SK-N-SH treated with all-trans-retinoic acid at 6 μM for 48 hours (cell line): ENCODE data around the gene EFEMP1.

Experiments used
- ARNTL ChIP-seq: fragments of 450-650 bp; formaldehyde crosslinking; IDR thresholded peaks from 2 replicates; pipeline ENCODE4 v1.5.0; 2020; ENCODE audit warnings: low read depth, mild to moderate bottlenecking, moderate library complexity, borderline replicate concordance
- BACH2 ChIP-seq: fragments of 250-450 bp; sonication (Bioruptor Pico); IDR thresholded peaks from 2 replicates; pipeline ENCODE4 v1.9.0; 2021; ENCODE audit warnings: mild to moderate bottlenecking, borderline replicate concordance
- CREB5 ChIP-seq: fragments of 250-450 bp; sonication (Bioruptor Pico); IDR thresholded peaks from 2 replicates; pipeline ENCODE4 v1.5.1; 2020; ENCODE audit warnings: low read depth, mild to moderate bottlenecking, moderate library complexity
- ISL1 ChIP-seq: fragments of 250-450 bp; sonication (Bioruptor Pico); IDR thresholded peaks from 2 replicates; pipeline ENCODE4 v2.1.2; 2022; ENCODE audit warnings: mild to moderate bottlenecking, moderate library complexity
- PATZ1 ChIP-seq: fragments of 250-450 bp; sonication (Bioruptor Pico); IDR thresholded peaks from 2 replicates; pipeline ENCODE4 v1.8.0; 2020; ENCODE audit warnings: mild to moderate bottlenecking, moderate library complexity, borderline replicate concordance
- POU6F1 ChIP-seq: fragments of 250-450 bp; sonication (Bioruptor Pico); IDR thresholded peaks from 2 replicates; pipeline ENCODE4 v1.8.0; 2021; ENCODE audit warnings: low read depth, mild to moderate bottlenecking, moderate library complexity, borderline replicate concordance
- RARB ChIP-seq: fragments of 250-450 bp; sonication (Bioruptor Pico); IDR thresholded peaks from 2 replicates; pipeline ENCODE4 v1.8.0; 2021; ENCODE audit warnings: mild to moderate bottlenecking, moderate library complexity
- SNAI2 ChIP-seq: fragments of 250-450 bp; sonication (Bioruptor Pico); IDR thresholded peaks from 2 replicates; pipeline ENCODE4 v1.5.0; 2020; ENCODE audit warnings: mild to moderate bottlenecking, moderate library complexity
- TCF4 ChIP-seq: fragments of 250-450 bp; sonication (Bioruptor Pico); IDR thresholded peaks from 2 replicates; pipeline ENCODE4 v1.8.0; 2021; ENCODE audit warnings: mild to moderate bottlenecking, moderate library complexity, borderline replicate concordance
- ZC3H10 ChIP-seq: fragments of 250-450 bp; sonication (Bioruptor Pico); IDR thresholded peaks from 2 replicates; pipeline ENCODE4 v1.5.1; 2021; ENCODE audit warnings: mild to moderate bottlenecking, moderate library complexity
- ZFP3 ChIP-seq: fragments of 250-450 bp; sonication (Bioruptor Pico); IDR thresholded peaks from 2 replicates; pipeline ENCODE4 v1.5.0; 2020; ENCODE audit warnings: mild to moderate bottlenecking, moderate library complexity
- ZFP30 ChIP-seq: fragments of 450-650 bp; formaldehyde crosslinking; IDR thresholded peaks from 2 replicates; pipeline ENCODE4 v1.5.0; 2022; ENCODE audit warnings: mild to moderate bottlenecking, moderate library complexity
- ZNF8 ChIP-seq: fragments of 450-650 bp; formaldehyde crosslinking; IDR thresholded peaks from 2 replicates; pipeline ENCODE4 v1.5.0; 2020; ENCODE audit warnings: mild to moderate bottlenecking, moderate library complexity
- TF ChIP-seq, protein P1 (sequence below): fragments of 250-450 bp; sonication (Bioruptor Pico); IDR thresholded peaks from 2 replicates; pipeline ENCODE4 v1.5.1; 2021; ENCODE audit warnings: mild to moderate bottlenecking, moderate library complexity

DNA sequence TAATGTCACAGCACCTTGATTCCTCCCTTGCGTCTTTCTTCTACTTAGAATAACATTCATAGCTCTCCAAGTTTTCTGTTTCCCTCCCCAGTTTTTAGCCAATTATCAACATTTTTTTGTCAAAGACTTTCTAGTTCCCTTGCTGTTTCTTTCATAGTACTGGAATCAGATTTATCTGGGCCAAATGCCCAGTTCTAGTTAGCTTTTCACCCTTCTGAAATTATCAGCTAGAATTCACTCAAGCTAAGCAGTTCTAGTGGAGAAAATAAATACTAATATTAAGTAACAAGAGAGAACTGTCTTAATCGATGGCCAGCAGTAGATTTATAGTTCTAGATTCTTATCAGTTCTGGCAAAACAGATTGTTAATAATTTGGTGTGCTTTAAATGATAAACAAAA is 36.2 kb downstream of the EFEMP1 start:
- TF ChIP-seq ZC3H10 (CRISPR knock-in tag) (no peak), SNAI2 (CRISPR knock-in tag) (no peak), CREB5 (CRISPR knock-in tag) (no peak), ZFP3 (CRISPR knock-in tag) (no peak), ARNTL (CRISPR knock-in tag) (no peak), ZNF8 (CRISPR knock-in tag) (no peak), BACH2 (CRISPR knock-in tag) (no peak), ISL1 (no peak), TCF4 (no peak), ZFP30 (CRISPR knock-in tag) (no peak), PATZ1 (CRISPR knock-in tag) (no peak), RARB (CRISPR knock-in tag) (no peak), POU6F1 (CRISPR knock-in tag) (no peak)
- TF ChIP-seq, protein P1, sequence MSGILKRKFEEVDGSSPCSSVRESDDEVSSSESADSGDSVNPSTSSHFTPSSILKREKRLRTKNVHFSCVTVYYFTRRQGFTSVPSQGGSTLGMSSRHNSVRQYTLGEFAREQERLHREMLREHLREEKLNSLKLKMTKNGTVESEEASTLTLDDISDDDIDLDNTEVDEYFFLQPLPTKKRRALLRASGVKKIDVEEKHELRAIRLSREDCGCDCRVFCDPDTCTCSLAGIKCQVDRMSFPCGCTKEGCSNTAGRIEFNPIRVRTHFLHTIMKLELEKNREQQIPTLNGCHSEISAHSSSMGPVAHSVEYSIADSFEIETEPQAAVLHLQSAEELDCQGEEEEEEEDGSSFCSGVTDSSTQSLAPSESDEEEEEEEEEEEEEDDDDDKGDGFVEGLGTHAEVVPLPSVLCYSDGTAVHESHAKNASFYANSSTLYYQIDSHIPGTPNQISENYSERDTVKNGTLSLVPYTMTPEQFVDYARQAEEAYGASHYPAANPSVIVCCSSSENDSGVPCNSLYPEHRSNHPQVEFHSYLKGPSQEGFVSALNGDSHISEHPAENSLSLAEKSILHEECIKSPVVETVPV (CRISPR knock-in tag), result no peak
